HPDE6-E6E7 (cell line): ENCODE results near the gene FGF11.

Experiments
- DNase-seq: peaks from one replicate; pipeline ENCODE4 v3.0.0; 2011; ENCODE audit warnings: missing footprints; ENCODE audit errors: extremely low spot score

FGF11 gene

DNA sequence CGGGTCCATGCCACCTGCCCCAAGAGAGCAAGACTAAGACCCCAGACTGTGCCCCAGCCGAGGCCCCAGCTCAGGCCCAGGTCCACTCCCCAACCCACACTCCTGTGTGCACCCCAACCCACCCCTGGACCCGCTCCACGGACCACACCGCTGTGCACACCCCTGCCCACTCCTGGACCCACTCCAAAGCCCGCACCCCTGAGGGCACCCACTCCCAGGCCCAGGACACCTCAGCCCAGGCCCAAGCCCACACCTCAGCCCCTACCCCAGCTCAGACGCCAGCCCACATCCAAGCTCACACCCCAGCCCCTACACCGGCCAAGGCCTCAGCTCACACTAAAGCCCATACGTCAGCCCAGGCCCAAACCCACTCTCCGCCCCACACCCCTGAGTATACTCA lies 9.6 kb upstream of the FGF11 start:
- no peak for DNase-seq

DNA sequence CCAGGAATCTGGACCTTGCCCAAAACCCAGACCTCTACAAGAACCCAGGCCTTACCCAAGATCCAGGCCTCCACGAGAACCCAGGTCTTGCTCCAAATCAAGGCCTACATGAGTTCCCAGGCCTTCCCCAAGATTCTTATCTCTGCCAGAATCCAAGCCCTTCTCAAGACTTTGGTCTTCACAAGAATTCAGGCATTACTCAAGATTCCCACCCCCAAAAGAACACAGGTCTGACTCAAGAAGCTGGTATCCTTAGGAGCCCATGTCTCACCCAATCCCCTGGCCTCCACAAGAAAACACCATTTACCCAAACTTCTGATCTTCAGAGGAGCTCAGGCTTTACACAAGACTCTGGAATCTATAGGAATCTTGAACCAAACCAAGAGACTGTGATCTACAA lies 8.1 kb upstream of the FGF11 start:
- DNase-seq: no peak

- DNase-seq: no peak
Observed at GRCh38 chr17:7432296-7432695, 7.0 kb upstream of the FGF11 start.

DNA sequence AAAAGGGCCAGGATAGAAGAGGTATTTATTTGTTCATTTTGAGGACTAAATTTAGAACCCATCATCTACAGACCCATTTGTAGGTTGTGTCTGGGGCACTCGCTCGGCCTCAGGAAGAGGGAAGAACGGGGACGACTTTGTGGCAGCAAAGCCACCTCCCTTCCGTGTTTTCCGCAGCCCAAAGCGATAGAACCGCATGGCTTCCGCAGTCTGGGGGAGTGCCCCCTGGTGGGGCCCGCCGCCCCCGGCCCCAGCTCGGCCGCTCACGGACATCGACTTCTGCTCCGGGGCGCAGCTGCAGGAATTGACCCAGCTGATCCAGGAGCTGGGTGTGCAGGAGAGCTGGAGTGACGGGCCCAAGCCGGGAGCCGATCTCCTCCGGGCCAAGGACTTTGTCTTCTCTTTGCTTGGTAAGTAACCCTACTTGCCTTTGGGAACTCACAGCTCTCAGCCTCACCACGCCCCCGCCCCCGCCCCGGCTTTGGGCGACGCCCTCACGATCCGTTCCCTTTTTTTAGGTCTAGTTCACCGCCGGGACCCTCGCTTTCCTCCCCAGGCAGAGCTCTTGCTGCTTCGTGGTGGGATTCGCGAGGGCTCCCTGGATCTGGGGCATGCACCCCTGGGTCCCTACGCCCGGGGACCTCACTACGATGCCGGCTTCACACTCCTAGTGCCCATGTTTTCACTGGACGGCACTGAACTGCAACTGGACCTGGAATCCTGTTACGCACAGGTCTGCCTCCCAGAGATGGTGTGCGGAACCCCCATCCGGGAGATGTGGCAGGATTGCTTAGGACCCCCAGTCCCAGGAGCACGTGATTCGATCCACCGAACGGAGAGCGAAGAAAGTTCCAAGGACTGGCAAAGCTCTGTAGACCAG lies 3.4 kb upstream of the FGF11 start:
- no peak for DNase-seq

DNA sequence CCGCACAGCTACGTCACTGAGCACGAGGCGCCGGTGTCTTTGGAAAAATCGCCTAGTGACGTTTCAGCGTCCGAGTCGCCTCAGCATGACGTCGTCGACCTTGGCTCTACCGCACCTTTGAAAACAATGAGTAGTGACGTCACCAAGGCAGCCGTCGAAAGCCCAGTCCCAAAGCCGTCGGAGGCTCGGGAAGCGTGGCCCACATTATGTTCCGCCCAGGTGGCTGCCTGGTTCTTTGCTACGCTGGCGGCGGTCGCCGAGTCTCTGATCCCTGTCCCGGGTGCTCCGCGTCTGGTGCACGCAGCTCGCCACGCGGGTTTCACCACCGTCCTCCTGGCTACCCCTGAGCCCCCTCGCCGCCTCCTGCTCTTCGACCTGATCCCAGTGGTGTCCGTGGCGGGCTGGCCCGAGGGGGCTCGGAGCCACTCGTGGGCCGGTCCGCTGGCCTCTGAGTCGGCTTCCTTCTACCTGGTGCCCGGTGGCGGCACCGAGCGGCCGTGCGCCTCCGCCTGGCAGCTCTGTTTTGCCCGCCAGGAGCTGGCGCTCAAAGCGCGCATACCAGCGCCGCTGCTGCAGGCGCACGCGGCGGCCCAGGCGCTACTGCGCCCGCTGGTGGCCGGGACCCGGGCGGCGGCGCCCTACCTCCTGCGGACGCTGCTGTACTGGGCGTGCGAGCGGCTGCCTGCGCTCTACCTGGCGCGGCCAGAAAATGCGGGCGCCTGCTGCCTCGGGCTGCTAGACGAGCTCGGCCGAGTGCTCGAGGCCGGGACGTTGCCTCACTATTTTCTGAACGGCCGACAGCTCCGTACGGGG lies 2.5 kb upstream of the FGF11 start:
- DNase-seq: no peak

GRCh38 chr17:7437369-7437863 lies 1.9 kb upstream of the FGF11 start:
- DNase-seq: no peak

DNA sequence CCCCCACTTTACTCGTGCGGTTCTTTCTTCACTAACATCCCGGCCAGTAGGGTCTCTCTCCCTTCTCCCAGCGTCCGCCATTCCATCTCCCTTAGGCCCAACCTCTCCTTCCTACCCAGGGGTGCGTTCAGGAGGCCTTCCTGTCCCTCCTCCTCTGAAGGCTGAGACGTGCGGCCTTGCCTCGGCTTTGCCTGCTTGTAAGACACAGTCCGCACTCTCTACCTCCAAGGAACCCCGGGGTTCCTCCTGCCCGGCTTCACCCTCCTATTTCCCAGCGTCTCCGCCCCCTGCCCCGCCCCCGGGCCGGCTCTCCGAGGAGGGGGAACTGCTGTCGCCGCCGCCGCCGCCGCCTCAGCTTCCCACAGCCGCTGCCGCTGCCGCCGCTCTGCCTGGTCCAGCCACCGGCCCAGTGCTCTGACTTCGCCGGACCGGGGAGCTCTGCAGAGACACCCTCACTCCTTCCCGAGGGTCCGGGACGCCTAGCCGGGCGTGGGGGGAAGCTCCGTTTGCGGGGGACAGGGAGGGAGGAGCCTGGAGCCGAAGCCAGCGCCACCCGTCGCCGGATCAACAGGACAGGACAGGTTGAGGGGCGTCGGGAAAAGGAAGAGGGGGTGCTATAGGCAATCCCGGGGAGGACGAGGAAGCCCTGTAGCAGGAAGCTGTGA lies 1.2 kb upstream of the FGF11 start:
- no peak for DNase-seq

- no peak for DNase-seq
Observed at GRCh38 chr17:7438656-7439460, 454 bp upstream of the FGF11 start.

GRCh38 chr17:7440113-7440833 lies 961 bp downstream of the FGF11 start:
- no peak for DNase-seq

DNA sequence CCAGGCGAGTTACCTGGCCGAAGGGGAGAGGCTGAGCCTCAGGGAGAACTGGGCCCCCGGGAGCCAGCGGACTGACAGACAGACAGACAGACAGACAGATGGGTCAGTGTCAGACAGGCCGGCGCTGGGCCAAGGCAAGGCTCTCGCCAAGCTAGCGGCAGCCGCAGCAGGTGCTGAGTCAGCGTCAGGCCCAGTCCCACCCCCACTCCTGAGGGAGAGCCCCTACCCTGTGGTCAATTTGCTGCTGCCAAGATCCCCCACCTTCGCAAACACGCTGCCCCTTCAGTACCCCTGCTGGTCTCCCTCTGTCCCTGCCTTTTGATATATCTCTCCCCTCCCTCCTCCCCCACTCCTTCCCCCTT lies 1.5 kb downstream of the FGF11 start:
- DNase-seq: no peak

GRCh38 chr17:7441266-7441665 lies 2.0 kb downstream of the FGF11 start:
- no peak for DNase-seq

GRCh38 chr17:7442142-7442541 lies 2.8 kb downstream of the FGF11 start:
- no peak for DNase-seq

DNA sequence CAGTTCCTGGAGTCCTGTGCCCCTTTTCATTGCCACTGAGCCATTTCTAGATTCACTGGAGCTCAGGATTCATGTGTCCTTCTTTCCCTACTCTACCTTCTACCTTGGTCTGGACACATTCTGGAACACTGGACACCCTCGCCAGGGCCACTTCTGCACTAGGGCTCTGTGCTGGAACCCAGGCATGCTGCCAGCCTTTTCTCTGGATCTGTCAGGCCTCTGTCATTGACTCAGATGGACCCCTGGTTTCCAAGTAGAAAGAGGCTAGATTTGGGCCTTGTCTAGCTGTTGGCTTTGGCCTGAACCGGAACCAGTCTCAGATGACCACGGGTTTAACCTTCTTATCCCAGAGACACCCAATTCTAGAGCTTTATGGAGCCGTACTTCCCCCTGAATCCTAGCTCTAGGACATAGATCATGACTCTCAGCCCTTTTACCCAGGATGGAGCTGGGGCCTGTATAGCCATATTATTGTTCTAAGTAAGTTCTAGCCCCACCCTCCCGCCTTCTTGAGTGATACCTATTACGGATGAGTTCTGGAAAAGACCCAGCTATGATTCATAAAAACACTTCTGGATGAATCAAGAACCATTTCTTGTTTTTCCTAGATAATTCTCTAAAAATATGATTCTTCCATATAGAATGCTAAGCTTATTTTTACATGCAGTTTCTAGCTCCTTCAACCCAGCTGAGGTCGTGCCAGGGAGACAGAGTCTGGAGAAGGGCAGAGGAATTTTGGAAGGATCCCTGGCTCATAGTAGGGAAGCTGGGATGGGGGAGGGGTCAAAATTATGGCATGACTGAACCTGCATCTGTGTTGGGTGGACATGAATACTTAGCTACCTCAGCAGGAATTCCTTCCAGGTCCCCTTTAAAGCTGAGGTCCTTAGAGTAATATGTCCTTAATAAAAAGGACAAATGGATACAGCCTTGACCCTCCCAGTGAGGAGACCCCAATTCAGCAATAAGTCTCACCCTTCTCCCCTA lies 4.5 kb downstream of the FGF11 start:
- no peak for DNase-seq

DNA sequence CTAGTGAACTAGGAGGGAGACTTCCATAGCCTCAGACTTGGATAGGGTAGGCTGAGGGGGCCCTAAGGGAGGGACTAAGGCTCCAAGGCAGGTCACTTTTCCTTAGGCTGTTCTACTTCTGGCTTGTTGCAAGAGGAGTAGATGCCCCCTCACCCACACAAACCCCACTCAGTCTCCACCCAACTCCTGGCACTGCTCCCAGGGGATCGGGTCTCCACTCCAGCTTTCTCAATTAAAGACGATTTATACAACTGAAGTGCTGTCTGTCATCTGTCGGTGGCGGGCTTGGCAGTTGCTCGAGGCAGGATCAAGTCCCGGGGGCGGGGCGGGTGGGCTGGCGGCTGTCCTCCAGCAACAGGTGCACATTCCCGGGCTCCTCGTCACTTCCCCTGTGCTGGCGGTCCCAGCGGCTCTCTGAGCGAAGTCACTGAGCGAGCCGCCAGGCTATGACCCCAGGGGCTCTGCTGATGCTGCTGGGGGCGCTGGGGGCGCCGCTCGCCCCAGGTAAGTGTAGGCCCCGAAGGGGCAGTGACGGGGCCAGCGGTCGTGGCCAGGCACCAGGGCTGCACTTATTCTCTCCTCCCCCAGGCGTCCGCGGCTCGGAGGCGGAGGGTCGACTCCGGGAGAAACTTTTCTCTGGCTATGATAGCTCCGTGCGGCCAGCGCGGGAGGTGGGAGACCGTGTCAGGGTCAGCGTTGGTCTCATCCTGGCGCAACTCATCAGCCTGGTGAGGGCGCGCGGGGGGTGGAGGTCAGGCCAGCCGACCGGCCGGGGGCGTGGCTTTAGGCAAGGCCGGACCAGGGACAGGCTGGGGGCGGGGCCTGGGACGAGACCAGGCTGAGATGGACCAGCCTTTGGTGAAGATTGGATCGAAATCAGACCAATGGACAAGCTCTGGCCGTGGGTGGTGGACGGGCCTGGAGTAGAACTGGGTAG lies 5.6 kb downstream of the FGF11 start, which contains the start of gene CHRNB1:
Gene CHRNB1 (plus strand): TSS at position 380 of the 937 bp plus-strand sequence. CDS start 67 bp downstream, at position 447.
- no peak for DNase-seq

DNA sequence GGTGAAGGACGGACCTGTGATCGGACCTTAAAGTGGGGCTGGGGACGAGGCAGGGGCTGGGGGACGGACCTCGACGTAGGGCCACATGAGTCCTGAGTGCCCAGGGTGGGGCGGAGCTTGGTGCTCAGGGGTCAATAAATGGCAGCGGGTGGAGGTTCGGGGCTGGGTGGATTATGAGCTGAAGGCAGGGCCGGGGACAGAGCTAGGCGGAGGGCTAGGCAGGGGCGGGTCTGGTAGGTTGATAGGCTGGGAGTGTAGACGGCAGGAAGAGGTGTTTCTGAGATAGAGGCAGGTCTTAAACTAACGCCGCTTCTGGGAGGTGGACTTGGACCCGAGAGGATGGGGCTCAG lies 6.3 kb downstream of the FGF11 start:
- DNase-seq: no peak

- no peak for DNase-seq
Observed at GRCh38 chr17:7448461-7448860, 9.1 kb downstream of the FGF11 start.

GRCh38 chr17:7459961-7460545 lies 20.7 kb downstream of the FGF11 start:
- no peak for DNase-seq
